Fibroblast of skin of left quadriceps (primary cell): ENCODE results near the gene KNG1.

Experiments used
- DNase-seq, 2 experiments: peaks; one replicate each; pipeline ENCODE4 v3.0.0-alpha.2; 2013; ENCODE audit warnings: low read depth in 2 of 2

Gene KNG1

DNA sequence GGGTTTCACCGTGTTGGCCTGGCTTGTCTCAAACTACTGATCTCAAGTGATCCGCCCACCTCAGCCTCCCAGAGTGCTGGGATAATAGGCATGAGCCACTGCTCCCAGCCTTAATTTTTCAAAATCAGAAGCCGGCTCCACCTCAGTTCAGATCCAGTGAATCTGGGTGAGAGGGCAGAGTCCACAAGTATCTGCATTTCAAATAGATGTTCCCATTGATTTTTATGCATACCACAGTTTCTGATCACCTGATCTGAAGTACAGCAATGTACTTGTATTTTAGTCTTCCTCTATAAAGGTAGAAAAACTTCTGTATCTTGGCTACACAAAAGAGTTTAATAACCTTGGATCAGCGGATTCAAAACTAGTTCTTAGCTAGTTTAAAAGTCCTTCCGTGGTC lies 62.0 kb downstream of the KNG1 start:
- DNase-seq = no peak

DNA sequence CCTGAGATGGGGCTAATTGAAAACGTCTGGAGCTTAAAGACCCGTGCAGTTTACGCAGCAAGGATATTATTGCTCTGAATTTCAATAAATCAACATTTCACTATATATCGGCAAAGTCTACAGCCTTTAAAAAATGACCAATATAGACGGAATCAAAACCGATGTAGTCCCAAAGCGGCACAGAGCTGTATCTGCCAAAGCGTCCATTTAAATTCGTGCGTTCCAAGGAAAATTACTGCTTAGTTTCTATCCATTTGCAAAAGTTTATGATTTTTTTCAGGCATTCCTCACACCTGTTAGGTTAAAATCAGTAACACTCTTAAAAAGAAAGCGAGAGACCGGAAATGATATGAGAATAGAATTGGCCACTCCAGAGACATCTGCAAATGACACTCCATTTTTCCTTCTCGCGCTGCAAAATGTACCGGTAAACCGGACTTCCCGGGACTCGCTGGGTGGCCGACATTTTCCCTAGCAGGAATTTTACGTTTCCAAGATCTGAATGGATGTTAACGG lies 65.4 kb downstream of the KNG1 start:
- DNase-seq = no peak

DNA sequence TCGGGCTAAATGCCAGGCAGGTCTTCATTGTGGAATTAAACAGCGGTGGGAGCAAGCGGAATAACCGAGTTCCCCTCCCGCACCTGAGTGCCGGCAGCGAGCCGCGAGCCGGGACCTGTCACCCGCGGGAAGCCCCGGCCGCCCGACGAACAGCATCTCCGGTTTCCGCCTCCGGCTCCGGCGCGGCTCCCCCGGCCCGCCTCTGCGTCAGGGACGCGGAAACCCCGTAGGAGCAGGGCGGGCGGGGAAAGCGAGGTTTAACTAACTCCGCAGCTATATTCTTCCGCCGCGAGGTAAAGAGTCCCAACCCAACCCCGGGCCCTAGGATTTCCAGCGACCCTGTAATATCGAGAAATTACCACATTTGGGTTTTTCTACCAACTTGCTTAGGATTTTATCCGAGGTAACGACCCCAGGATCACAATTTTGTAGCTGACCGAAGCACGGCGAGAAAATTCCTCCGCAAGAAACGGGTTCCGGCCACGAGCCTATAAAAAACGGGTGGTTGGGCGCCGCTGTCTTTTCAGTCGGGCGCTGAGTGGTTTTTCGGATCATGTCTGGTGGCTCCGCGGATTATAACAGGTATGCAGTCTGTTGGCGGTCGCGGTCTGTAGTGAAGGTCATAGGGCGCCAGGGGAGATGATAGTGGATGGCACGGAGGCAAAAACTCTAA lies 66.0 kb downstream of the KNG1 start, which contains the start of gene EIF4A2:
Gene EIF4A2 (plus strand): TSS at position 520 of the 673 bp plus-strand sequence. CDS start 34 bp downstream, at position 554.
- DNase-seq = peak; percentile 79 to 80

DNA sequence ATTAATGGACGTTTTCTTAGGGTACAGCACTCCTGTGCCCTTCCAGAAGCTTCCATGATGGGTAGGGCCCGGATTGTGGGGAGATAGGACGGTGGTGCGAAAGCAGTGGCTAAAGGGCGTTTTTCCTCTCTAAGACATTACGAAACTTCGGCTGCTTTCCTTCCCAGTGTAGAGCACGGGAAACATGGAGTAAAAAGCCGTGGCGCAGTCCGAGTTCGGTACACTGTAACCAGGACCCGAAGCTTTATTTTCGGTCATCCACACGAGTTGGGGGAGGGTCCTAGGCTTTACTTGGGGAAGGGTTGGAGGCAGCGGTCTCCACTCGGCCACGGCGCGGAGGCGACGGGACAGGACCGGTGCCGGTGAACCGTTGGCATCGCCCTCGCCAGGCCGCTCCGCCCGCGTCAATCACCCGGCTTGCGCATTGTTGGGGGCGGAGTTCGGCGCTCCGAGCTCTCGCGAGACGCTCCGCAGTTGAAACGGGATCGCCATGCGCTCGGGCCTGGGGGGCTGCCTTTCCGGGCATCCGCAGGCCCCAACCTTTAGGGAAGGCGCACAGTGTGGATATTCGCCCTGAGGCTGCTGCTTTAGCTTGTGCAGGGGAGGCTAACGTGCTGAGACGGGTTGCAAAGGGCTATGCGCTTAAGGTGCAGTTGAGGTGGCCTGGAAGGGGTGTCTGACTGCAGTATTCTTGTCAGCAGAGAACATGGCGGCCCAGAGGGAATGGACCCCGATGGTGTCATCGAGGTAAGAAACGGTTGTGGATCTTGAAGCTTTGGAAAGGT lies 66.8 kb downstream of the KNG1 start:
- DNase-seq = peak in 1 of 2 experiments; percentile 43

DNA sequence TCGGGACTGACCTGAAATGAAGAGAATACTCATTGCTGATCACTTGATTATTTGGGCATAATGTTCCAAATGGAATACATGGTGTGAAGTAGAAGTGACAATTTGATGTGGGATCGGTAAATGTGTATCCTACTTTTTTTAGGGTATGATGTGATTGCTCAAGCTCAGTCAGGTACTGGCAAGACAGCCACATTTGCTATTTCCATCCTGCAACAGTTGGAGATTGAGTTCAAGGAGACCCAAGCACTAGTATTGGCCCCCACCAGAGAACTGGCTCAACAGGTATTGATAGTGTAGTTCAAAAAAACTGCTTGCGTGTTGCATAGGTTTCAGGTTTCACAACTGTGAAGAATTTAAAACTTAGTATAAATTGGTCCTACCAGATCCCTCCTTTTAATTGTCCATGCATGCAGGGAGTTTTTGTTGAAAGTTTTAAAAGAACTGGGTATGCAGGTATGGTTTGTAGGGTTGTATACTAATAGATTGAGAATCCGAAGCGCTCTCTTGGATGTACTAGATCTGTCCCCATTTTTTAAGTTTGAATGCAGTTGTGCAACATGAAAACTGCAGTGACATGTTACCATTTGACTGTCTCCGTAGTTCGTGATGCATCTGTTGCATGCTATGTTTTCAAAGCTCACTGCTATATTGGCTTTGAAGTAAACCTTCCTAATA lies 67.8 kb downstream of the KNG1 start:
- no peak for DNase-seq

DNA sequence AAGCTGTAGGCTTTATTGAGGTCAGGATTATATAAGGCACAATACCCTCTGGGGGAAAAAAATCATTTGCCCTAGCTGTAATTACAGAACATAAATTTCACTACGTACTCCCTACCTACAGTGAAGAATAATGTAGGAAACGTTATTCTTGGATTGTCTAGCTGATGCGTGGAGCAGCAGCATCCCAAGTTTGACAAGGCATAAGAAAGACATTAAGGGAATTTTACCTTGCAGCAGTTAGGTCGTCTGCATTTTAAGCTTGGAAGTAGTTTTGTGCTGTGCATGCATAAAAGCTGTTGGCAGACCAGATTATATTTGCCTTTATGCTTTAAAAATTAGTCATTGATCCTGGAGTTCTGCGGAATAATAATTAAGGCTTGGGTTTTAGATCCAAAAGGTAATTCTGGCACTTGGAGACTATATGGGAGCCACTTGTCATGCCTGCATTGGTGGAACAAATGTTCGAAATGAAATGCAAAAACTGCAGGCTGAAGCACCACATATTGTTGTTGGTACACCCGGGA lies 68.4 kb downstream of the KNG1 start:
- no peak for DNase-seq

DNA sequence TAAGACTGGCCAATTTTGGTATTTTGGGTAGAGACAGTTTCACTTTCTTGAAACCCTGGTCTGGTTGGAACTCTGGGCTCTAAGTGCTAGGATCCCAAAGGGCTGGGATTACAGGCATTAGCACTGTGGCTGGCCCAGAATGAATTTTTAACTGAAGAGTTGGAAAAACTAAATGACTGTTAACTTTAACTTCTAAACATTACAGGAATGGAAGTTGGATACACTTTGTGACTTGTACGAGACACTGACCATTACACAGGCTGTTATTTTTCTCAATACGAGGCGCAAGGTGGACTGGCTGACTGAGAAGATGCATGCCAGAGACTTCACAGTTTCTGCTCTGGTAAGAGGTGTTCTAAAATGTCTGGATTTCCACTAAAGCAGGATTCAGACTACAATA lies 69.8 kb downstream of the KNG1 start:
- DNase-seq = no peak

DNA sequence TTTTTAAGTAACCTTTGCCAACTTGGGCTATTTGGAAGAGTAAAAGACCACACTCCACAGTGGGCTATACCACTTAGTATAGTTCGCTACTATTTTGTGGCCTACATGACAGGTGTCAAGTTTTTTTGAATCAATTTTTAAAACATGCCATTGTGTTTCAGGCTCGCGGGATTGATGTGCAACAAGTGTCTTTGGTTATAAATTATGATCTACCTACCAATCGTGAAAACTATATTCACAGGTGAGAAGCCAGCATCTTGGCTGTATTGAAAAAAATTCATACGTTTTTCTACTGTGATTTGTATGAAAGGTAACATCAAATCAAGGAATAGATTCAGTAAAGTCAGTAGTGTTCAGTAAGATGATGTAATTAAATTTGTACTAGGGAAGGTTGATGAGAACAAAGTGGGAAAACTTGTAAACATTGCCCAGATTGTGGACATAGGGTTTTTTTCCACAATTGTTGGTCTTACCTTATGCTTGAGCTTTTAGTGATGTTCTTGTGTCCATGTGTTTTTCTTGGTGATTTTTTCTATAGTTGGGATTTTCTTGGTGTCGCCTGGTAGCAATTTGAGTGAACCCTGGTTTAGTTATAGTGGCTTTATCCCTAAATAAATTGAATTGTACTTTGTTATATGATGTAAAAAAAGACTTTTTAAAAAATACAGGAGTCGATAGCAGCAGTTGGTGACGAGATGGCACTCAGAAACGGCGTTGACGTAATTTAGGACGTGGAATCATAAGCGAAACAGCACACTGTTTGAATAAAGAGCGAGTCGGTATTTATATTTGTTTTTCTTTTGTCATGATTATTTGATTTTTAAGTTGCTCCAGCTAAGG lies 70.7 kb downstream of the KNG1 start:
- no peak for DNase-seq

DNA sequence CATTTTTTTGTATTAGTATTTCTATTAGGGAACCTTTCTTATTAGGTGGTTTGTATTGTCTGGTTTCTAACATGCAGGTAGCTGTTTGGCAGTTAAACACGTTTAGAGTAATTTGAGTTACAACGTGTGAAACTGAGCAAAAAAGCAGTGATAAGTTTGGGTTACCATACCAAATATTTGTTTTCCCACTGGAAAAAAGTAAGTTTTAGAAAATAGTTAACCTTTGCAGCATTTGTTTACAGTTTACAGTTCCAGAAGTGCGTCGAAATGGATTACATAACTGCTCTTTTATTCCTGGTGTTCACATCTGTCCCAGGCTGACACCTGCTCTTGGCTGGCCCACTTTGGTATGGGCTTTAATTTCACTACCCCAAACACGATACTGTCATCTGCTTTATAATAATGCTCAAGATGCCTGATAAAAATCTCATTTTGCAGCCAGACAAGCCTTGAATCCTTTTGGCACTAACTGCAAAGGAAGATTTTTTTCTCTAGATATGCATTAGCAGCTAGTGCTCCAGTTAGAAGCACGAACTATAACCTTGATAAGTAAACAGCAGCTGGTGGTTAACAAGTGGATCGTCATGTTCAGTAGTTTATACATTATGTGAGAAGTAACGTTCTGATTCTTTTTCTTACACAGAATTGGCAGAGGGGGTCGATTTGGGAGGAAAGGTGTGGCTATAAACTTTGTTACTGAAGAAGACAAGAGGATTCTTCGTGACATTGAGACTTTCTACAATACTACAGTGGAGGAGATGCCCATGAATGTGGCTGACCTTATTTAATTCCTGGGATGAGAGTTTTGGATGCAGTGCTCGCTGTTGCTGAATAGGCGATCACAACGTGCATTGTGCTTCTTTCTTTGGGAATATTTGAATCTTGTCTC lies 71.6 kb downstream of the KNG1 start:
- no peak for DNase-seq

DNA sequence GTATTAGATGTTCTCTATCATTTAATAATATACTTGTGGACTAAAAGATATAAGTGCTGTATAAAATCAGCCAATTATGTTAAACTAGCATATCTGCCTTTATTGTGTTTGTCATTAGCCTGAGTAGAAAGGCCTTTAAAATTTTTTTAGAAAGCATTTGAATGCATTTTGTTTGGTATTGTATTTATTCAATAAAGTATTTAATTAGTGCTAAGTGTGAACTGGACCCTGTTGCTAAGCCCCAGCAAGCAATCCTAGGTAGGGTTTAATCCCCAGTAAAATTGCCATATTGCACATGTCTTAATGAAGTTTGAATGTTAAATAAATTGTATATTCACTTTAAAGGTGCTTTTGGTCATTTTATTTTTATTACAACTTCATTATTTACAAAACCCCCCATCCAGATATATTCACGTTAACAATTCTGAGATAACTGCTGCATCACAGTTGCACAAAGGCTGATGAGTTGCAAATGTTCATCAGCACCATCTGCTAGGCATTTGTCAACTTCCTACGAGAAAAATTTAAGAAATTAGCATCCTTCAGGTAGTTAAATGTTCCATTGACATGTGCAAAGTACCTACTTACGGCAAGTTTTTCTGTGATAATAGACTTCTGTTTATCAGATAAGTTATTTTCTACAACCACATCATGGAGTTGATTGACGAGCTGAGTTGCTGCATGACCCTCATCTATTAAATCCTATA lies 72.5 kb downstream of the KNG1 start:
- DNase-seq = no peak

DNA sequence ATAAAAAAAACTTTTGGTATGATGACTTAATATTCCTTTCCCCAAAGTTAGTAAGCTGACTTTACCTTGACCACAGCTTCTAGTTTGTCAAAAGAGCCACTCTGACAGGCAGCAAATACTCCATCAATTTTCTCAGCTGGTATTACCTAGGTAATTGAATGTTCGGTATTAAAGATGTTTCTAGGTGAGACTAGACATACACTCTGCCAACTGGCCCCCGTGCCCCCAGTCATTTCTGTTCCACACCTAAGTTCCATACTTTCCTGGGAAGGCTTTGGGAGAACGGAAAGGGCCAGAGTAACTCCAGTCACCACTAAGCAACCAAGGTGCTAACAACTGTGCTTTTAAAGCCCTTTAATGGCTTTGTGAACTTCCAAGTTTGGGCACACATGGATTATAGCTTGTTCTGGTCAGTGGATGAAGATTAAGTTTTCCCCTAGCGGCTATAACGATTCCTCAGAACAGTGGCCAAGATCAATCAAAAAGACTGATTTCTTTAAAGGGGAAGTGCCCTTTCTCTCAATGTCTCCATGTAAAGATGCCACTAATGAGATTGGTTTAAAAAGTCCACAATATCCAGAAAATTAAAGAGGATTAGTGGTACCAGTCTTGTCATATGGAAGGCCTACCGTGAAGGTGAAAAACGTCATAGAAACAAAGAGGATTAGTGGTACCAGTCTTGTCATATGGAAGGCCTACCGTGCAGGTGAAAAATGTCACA lies 73.3 kb downstream of the KNG1 start:
- DNase-seq = peak in 1 of 2 experiments; percentile 15
